ENCODE results near the gene C11orf98. TPM values are rescaled to one million over a fixed set of nuclear protein-coding genes. Genes with fewer than 3 reads are reported as not detected.
A peak's percentile ranks its signal among the peaks of the same experiment; 100 is the strongest.

C11orf98 gene
- total RNA-seq, 1 experiment from 2014 or later: 154 TPM

DNA sequence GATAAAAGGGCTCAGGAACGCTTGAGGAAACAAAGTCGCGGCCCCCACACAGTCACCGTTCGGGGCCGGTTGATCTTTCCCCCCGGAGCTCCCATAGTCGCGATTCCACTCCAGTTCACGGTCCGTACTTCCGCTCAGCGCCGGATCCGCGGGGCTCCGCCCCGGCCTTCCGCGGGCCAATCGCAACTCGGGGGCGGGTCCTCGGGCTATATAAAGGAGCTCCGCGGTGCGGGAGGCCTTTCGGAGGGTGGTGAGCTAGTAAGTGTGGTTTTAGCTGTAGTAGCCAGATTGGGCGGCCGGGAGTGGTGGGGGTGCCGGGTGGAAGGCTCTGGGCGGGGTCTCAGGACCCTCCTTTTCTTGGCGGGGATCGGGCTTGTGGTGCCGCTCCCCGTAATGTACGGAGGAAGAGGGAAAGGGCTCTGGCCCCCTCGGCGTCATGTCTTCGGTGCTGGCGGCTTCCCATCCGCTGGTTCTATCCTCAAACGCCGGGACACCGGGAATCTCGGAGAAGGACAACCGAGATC is at the start of gene C11orf98, which contains the start of gene CSKMT (continued):
- TF ChIP-seq, protein P1, sequence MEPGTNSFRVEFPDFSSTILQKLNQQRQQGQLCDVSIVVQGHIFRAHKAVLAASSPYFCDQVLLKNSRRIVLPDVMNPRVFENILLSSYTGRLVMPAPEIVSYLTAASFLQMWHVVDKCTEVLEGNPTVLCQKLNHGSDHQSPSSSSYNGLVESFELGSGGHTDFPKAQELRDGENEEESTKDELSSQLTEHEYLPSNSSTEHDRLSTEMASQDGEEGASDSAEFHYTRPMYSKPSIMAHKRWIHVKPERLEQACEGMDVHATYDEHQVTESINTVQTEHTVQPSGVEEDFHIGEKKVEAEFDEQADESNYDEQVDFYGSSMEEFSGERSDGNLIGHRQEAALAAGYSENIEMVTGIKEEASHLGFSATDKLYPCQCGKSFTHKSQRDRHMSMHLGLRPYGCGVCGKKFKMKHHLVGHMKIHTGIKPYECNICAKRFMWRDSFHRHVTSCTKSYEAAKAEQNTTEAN (CRISPR knock-in tag; IDR thresholded peaks at IDR 0.05): no peak; the same call in 1 of the 2 replicates
- TF ChIP-seq, protein P2, sequence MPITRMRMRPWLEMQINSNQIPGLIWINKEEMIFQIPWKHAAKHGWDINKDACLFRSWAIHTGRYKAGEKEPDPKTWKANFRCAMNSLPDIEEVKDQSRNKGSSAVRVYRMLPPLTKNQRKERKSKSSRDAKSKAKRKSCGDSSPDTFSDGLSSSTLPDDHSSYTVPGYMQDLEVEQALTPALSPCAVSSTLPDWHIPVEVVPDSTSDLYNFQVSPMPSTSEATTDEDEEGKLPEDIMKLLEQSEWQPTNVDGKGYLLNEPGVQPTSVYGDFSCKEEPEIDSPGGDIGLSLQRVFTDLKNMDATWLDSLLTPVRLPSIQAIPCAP (CRISPR knock-in tag; IDR thresholded peaks at IDR 0.05): peak; percentile 65; the same call in 1 of the 2 replicates
- TF ChIP-seq NFE2L1 (CRISPR knock-in tag; IDR thresholded peaks at IDR 0.05): peak; percentile 11; the same call in 1 of the 2 replicates
- peak; percentile 46; the same call in 1 of the 2 replicates for TF ChIP-seq FOXK1 (CRISPR knock-in tag; IDR thresholded peaks at IDR 0.05)
- no peak for TF ChIP-seq ZNF219 (CRISPR knock-in tag; IDR thresholded peaks at IDR 0.05; ENCODE audit: borderline replicate concordance)
- TF ChIP-seq, protein P3, sequence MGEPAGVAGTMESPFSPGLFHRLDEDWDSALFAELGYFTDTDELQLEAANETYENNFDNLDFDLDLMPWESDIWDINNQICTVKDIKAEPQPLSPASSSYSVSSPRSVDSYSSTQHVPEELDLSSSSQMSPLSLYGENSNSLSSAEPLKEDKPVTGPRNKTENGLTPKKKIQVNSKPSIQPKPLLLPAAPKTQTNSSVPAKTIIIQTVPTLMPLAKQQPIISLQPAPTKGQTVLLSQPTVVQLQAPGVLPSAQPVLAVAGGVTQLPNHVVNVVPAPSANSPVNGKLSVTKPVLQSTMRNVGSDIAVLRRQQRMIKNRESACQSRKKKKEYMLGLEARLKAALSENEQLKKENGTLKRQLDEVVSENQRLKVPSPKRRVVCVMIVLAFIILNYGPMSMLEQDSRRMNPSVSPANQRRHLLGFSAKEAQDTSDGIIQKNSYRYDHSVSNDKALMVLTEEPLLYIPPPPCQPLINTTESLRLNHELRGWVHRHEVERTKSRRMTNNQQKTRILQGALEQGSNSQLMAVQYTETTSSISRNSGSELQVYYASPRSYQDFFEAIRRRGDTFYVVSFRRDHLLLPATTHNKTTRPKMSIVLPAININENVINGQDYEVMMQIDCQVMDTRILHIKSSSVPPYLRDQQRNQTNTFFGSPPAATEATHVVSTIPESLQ (CRISPR knock-in tag; IDR thresholded peaks at IDR 0.05): no peak
- TF ChIP-seq, protein P4, sequence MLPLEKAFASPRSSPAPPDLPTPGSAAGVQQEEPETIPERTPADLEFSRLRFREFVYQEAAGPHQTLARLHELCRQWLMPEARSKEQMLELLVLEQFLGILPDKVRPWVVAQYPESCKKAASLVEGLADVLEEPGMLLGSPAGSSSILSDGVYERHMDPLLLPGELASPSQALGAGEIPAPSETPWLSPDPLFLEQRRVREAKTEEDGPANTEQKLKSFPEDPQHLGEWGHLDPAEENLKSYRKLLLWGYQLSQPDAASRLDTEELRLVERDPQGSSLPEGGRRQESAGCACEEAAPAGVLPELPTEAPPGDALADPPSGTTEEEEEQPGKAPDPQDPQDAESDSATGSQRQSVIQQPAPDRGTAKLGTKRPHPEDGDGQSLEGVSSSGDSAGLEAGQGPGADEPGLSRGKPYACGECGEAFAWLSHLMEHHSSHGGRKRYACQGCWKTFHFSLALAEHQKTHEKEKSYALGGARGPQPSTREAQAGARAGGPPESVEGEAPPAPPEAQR (CRISPR knock-in tag; IDR thresholded peaks at IDR 0.05): no peak
- TF ChIP-seq, protein P5, sequence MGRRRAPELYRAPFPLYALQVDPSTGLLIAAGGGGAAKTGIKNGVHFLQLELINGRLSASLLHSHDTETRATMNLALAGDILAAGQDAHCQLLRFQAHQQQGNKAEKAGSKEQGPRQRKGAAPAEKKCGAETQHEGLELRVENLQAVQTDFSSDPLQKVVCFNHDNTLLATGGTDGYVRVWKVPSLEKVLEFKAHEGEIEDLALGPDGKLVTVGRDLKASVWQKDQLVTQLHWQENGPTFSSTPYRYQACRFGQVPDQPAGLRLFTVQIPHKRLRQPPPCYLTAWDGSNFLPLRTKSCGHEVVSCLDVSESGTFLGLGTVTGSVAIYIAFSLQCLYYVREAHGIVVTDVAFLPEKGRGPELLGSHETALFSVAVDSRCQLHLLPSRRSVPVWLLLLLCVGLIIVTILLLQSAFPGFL (CRISPR knock-in tag; IDR thresholded peaks at IDR 0.05; ENCODE audit: borderline replicate concordance): no peak
- no peak for TF ChIP-seq ZNF423 (CRISPR knock-in tag; IDR thresholded peaks at IDR 0.05)
- TF ChIP-seq, protein P6, sequence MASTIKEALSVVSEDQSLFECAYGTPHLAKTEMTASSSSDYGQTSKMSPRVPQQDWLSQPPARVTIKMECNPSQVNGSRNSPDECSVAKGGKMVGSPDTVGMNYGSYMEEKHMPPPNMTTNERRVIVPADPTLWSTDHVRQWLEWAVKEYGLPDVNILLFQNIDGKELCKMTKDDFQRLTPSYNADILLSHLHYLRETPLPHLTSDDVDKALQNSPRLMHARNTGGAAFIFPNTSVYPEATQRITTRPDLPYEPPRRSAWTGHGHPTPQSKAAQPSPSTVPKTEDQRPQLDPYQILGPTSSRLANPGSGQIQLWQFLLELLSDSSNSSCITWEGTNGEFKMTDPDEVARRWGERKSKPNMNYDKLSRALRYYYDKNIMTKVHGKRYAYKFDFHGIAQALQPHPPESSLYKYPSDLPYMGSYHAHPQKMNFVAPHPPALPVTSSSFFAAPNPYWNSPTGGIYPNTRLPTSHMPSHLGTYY (CRISPR knock-in tag; IDR thresholded peaks at IDR 0.05): peak; percentile 89; the same call in 1 of the 2 replicates
- no peak for TF ChIP-seq NR3C1 (CRISPR knock-in tag; conservative IDR thresholded peaks at IDR 0.05; ENCODE audit: low read depth)
- TF ChIP-seq, protein P7, sequence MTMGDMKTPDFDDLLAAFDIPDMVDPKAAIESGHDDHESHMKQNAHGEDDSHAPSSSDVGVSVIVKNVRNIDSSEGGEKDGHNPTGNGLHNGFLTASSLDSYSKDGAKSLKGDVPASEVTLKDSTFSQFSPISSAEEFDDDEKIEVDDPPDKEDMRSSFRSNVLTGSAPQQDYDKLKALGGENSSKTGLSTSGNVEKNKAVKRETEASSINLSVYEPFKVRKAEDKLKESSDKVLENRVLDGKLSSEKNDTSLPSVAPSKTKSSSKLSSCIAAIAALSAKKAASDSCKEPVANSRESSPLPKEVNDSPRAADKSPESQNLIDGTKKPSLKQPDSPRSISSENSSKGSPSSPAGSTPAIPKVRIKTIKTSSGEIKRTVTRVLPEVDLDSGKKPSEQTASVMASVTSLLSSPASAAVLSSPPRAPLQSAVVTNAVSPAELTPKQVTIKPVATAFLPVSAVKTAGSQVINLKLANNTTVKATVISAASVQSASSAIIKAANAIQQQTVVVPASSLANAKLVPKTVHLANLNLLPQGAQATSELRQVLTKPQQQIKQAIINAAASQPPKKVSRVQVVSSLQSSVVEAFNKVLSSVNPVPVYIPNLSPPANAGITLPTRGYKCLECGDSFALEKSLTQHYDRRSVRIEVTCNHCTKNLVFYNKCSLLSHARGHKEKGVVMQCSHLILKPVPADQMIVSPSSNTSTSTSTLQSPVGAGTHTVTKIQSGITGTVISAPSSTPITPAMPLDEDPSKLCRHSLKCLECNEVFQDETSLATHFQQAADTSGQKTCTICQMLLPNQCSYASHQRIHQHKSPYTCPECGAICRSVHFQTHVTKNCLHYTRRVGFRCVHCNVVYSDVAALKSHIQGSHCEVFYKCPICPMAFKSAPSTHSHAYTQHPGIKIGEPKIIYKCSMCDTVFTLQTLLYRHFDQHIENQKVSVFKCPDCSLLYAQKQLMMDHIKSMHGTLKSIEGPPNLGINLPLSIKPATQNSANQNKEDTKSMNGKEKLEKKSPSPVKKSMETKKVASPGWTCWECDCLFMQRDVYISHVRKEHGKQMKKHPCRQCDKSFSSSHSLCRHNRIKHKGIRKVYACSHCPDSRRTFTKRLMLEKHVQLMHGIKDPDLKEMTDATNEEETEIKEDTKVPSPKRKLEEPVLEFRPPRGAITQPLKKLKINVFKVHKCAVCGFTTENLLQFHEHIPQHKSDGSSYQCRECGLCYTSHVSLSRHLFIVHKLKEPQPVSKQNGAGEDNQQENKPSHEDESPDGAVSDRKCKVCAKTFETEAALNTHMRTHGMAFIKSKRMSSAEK (CRISPR knock-in tag; IDR thresholded peaks at IDR 0.05; ENCODE audit: borderline replicate concordance): peak; percentile 56; the same call in 1 of the 2 replicates
- no peak for TF ChIP-seq TCF7 (CRISPR knock-in tag; IDR thresholded peaks at IDR 0.05; ENCODE audit: low read depth)
- no peak for TF ChIP-seq GRHL2 (CRISPR knock-in tag; IDR thresholded peaks at IDR 0.05; ENCODE audit: insufficient replicate concordance, severe bottlenecking)
- TF ChIP-seq, protein P8, sequence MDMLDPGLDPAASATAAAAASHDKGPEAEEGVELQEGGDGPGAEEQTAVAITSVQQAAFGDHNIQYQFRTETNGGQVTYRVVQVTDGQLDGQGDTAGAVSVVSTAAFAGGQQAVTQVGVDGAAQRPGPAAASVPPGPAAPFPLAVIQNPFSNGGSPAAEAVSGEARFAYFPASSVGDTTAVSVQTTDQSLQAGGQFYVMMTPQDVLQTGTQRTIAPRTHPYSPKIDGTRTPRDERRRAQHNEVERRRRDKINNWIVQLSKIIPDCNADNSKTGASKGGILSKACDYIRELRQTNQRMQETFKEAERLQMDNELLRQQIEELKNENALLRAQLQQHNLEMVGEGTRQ (CRISPR knock-in tag; IDR thresholded peaks at IDR 0.05): no peak
- TF ChIP-seq RELA (CRISPR knock-in tag; IDR thresholded peaks at IDR 0.05; ENCODE audit: borderline replicate concordance): no peak
- no peak for TF ChIP-seq SMAD4 (CRISPR knock-in tag; IDR thresholded peaks at IDR 0.05)
- no peak for TF ChIP-seq CBFB (CRISPR knock-in tag; IDR thresholded peaks at IDR 0.05; ENCODE audit: low read depth)
- TF ChIP-seq MXD4 (CRISPR knock-in tag; IDR thresholded peaks at IDR 0.05; ENCODE audit: borderline replicate concordance): no peak
- peak; percentile 15; the same call in 1 of the 2 replicates for TF ChIP-seq TEAD4 (CRISPR knock-in tag; IDR thresholded peaks at IDR 0.05)
- TF ChIP-seq, protein P9, sequence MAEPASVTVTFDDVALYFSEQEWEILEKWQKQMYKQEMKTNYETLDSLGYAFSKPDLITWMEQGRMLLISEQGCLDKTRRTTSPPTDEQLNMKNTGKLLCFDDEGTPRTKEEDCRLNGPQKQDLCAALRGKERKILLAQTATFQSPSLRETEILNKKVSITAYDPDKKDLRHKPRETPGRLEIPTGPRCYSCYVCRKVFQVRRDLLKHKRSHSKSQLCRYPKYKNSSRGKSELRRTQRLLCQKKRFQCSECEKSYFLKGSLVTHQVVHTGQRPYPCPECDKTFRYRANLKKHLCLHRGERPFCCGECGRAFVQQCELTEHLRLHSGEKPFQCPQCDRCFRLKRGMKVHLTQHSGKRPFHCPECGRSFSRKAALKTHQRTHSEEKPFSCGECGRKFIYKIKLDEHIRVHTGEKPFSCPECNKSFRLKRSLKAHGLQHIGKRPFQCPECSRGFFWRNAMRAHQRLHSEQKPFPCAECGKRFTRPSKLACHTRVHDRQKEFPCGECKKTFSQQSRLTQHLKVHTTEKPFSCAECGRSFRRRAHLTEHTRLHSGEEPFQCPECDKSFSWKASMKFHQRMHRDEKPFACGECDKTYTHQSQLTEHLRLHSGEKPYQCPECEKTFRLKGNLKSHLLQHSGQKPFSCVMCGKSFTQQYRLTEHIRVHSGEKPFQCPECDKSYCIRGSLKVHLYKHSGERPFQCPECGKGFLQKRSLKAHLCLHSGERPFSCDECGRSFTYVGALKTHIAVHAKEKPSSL (CRISPR knock-in tag; conservative IDR thresholded peaks at IDR 0.05): peak; percentile 92
- no peak for TF ChIP-seq ESRRA (CRISPR knock-in tag; IDR thresholded peaks at IDR 0.05; ENCODE audit: borderline replicate concordance)
- no peak for TF ChIP-seq JAZF1 (CRISPR knock-in tag; IDR thresholded peaks at IDR 0.05)

Data from WTC11 (cell line).